Lower leg skin (tissue), 4 donors: Measurements from ENCODE around the gene FAM170B. TPM values are rescaled to one million over a fixed set of nuclear protein-coding genes. Genes with fewer than 3 reads are reported as not detected.

ENCODE experiments used
- DNase-seq, 2 donors: peaks; one replicate each; pipeline ENCODE4 v3.0.0-alpha.2; 2019; ENCODE audit warnings: low spot score in 2 of 2
- H3K4me3 ChIP-seq: fragments of 200-600 bp; sonication (generic); 2 replicates; pipeline ENCODE4 v1.5.1; 2017; ENCODE audit warnings: mild to moderate bottlenecking, low read depth; ENCODE audit not compliant: poor library complexity, severe bottlenecking
- POLR2A ChIP-seq, 2 donors: fragments of 450-650 bp; IDR thresholded peaks; one replicate each; pipeline ENCODE4 v1.6.1; 2016 to 2017; ENCODE audit warnings: antibody characterized with exemption in 2 of 2, mild to moderate bottlenecking in 1 of 2, moderate library complexity in 1 of 2
- WGBS, 2 donors: methylation state at CpG; one replicate each; pipeline ENCODE4 v1.1.5; 2018; 5-methylcytosine and 5-hydroxymethylcytosine counted together
- intact Hi-C: fragments of 100-400 bp; cut with DNase I; formaldehyde crosslinking; loops from one replicate; pipeline ENCODE4 v1.15.0; 2023; ENCODE audit warnings: low total_unique reads
- total RNA-seq, 4 donors: library from RNA; depleted of rRNA; stranded (reverse); fragments of >200 nt; gene quantifications; one replicate each; pipeline ENCODE4 v1.1.0, GENCODE V29; 2016
- TF ChIP-seq, protein P1 (sequence below), 3 donors: fragments of 450-650 bp; IDR thresholded peaks; one replicate each; pipeline ENCODE4 v1.5.1; 2016; ENCODE audit warnings: antibody characterized with exemption in 3 of 3, mild to moderate bottlenecking in 3 of 3, moderate library complexity in 2 of 3

The FAM170B gene
- total RNA-seq, 4 donors from 2014 or later: not detected

DNA sequence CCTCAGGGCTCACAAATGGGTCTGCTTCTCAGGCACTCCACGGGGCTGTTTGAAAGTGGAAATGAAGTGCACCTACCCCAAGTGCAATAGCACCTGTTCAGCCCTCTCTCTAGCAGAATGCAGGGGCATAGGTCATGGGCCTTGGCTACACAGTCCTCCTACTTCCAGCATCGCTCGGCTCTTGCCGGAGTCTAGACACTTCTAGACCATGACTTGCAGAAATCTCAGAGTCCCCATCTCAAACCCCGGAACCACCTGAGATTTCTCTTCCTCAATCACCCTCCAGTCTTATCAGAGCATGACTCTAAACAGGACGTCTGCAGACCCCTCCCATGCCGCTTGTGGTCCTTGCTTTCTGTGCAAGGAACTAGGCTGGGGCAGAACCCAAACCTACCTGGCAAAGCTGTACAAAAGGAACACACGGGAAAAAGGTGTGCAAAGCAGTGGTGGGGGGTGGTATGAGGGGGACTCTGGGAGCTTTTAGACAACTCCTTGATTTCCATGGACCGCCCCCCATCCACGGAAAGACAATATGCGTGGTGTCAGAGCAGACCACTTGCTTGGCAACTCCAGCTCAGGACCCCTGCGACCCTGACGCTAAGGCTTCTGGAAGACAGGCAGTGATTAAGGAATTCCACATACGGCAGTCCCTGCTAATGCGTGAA, 40.6 kb upstream of the FAM170B start:
- DNase-seq: peak in 1 of 2 donors; percentile 9
- H3K4me3 ChIP-seq: no peak overlapping the region
- intact Hi-C loops: no loop called here
- no peak for TF ChIP-seq POLR2A (IDR thresholded peaks at IDR 0.05)
- TF ChIP-seq, protein P1, sequence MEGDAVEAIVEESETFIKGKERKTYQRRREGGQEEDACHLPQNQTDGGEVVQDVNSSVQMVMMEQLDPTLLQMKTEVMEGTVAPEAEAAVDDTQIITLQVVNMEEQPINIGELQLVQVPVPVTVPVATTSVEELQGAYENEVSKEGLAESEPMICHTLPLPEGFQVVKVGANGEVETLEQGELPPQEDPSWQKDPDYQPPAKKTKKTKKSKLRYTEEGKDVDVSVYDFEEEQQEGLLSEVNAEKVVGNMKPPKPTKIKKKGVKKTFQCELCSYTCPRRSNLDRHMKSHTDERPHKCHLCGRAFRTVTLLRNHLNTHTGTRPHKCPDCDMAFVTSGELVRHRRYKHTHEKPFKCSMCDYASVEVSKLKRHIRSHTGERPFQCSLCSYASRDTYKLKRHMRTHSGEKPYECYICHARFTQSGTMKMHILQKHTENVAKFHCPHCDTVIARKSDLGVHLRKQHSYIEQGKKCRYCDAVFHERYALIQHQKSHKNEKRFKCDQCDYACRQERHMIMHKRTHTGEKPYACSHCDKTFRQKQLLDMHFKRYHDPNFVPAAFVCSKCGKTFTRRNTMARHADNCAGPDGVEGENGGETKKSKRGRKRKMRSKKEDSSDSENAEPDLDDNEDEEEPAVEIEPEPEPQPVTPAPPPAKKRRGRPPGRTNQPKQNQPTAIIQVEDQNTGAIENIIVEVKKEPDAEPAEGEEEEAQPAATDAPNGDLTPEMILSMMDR (IDR thresholded peaks at IDR 0.05): no peak
- WGBS, 2 donors: 72 to 85% methylated on average over 15 of the region's 15 CpGs

DNA sequence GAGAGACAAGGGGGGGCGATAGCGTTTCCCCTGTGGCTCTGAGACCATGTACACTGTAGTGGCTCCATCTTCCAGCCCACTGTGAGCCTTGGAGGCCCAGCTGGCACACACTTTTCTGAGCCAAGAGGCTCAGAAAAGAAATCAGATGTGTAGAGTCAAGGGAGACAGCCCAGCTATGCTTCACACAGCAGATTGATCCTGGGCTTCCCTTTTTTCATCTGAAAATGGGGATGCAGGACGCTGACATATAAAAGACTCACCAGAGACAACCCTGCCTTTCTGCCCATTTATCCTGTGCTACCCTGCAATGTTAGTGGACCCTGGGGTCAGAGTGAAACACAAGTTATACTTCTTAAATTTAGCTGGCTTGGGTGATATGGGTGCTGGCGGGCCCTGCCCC, 40.0 kb upstream of the FAM170B start:
- 70 to 92% methylated on average over 4 of the region's 4 CpGs for WGBS, 2 donors
- no peak for TF ChIP-seq POLR2A (IDR thresholded peaks at IDR 0.05)
- TF ChIP-seq, protein P1 (IDR thresholded peaks at IDR 0.05): no peak
- intact Hi-C loops: no loop called here
- DNase-seq: no peak
- no peak overlapping the region for H3K4me3 ChIP-seq

DNA sequence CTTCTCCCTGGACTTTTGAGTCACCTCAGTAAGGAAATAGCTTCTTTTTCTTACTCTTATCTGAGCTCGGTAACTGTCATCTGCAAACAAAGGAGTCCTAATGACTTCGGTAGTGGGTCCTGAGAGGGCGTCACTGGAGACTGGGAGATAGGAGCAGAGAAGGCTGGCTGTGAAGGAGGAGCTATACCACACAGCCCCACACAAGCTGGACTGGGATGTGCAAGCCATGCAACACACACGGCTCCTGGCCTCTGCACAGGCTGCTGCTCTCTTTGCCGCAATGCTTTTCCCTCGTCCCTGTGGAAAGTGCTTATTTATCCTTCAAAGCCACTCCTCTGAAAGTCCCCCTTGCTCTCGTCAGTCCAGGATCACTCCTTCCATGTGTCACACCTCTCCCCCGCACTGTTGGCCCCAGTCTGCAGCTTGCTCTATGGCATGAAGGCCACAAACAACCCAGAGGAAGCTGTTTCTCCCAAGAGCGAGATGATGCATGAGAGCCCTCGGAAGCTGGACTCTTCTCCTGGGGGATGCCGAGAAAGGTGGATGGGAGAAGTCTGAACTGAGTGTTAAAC, 39.5 kb upstream of the FAM170B start:
- TF ChIP-seq POLR2A (IDR thresholded peaks at IDR 0.05): no peak
- TF ChIP-seq, protein P1 (IDR thresholded peaks at IDR 0.05): no peak
- intact Hi-C loops: no loop called here
- H3K4me3 ChIP-seq: no peak overlapping the region
- DNase-seq: peak in 1 of 2 donors; percentile 7
- 94 to 95% methylated on average over 11 of the region's 11 CpGs for WGBS, 2 donors

DNA sequence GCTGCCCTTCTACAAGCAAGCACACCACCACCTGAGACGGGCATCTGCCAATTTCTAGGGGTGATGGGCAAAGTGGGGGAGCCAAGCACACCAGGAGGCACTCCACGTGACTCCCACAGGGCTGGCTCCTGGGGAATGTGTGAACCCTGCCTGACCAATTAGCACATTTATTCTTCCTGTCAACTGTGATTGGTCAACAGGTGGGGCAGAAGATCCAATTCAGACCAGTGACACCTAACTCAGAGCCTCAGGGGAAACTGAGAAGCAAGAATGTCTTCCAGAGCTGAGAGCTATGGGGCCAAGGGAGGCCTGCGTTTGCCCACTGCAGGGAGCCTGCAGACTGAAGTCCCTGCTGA, 38.9 kb upstream of the FAM170B start:
- intact Hi-C loops: no loop called here
- DNase-seq: no peak
- no peak overlapping the region for H3K4me3 ChIP-seq
- TF ChIP-seq POLR2A (IDR thresholded peaks at IDR 0.05): no peak
- TF ChIP-seq, protein P1 (IDR thresholded peaks at IDR 0.05): no peak
- 90 to 95% methylated on average over 3 of the region's 3 CpGs for WGBS, 2 donors

DNA sequence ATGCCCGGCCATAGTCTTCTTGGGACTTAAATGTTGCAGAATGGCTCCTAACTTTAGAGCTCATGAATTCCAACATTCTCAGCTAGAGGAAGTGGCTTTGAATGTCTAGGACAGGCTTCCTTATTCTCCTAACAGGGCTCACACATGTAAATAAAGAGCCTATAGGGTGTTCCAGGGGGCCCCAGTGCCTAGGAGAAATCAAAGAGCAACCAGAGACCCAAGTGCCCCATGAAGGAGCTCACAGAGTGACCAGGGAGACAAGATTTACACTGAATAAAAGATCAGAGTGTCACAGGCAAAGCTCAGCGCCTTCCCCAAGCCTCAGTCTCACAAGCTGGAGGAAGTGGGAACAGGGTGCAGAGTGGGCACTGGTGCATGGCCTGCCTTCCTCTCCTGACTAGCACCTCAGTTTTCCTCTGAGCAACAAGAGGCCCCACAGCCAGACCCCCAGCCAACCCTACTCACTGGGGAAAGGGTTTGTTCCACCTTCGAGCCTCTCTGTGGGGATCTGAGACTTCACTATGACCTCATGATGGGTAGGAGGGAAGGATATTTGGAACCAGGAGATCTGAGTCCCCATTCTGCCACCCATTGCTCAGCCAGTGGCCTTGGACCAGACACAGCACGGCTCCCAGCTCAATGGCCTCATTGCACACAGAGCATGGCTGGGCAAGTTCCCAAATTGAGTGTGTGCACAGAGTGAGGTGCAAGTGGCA, 38.4 kb upstream of the FAM170B start:
- DNase-seq: peak in 1 of 2 donors; percentile 5
- TF ChIP-seq POLR2A (IDR thresholded peaks at IDR 0.05): no peak
- TF ChIP-seq, protein P1 (IDR thresholded peaks at IDR 0.05): no peak
- intact Hi-C loops: no loop called here
- H3K4me3 ChIP-seq: no peak overlapping the region
- WGBS, 2 donors: 85 to 89% methylated on average over 4 of the region's 4 CpGs
